GM19438 (cell line): ENCODE data around the gene MKLN1.
A peak's percentile ranks its signal among the peaks of the same experiment; 100 is the strongest.
"Not testable (repeated sequence)": the region's sequence is repeated elsewhere in the genome, so short reads cannot be mapped to it uniquely, and the experiment has no call there.

Experiments used
- ATAC-seq: cut with Tn5 transposase; IDR thresholded peaks from one replicate; pipeline ENCODE4 v1.9.1; 2021; ENCODE audit warnings: low read depth; ENCODE audit not compliant: unreplicated experiment

The MKLN1 gene

DNA sequence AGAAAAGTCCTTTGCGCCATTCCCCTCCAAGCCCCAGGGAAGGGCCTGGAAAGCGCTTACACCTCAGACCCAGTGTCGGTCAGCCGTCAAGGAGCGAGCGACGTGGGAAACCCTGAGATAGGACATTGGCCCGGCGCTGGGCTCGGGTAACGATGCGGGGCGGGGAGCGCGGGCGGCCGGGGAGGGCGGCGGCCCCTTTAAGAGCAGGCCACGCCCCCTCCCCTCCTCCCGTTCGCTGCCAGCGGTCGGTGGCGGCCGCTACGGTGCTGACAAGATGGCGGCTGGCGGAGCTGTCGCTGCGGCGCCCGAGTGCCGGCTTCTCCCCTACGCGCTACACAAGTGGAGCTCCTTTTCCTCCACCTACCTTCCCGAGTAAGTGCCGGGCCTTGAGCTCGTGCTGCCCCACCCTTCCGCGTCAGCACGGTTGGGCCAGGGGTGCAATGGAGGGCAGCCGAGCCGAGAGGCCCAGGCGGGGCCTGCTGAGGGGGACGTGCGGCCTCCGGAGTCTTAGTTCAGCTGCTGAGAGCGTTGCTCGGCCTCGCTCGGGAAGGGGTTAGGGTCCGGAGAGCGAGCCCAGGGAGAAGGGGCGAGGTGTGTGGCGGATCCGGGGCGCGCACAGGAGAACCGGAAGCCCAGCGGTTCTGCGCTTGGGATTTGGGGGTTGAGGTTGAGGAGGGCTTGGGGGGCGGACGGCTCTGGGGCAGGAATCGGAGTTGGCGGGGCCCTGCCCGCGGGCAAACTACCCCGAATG is at the start of gene MKLN1:
TSS of gene MKLN1 (plus strand) at position 251 of the 751 bp plus-strand sequence. CDS start at position 275, 24 bp downstream.
- peak; percentile 90 for ATAC-seq

DNA sequence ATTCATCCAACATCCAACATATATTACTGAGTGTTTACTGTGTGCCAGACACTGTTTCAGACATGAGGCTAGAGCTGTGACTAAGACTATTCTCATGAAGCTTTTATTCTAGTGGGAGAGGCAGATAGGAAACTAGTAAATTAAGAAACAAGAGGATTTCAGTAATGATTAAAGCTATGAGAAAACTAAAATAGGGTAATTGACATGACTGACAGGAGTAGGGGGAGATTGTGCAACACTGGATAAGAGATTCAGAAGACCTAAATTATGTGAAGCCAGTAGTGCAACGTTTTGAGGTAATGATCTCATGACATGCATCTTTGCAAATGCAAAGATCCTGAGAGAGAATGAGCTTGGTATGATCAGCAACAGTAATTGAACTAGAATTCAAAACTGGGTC is 48.6 kb upstream of the MKLN1 start:
- no peak for ATAC-seq

DNA sequence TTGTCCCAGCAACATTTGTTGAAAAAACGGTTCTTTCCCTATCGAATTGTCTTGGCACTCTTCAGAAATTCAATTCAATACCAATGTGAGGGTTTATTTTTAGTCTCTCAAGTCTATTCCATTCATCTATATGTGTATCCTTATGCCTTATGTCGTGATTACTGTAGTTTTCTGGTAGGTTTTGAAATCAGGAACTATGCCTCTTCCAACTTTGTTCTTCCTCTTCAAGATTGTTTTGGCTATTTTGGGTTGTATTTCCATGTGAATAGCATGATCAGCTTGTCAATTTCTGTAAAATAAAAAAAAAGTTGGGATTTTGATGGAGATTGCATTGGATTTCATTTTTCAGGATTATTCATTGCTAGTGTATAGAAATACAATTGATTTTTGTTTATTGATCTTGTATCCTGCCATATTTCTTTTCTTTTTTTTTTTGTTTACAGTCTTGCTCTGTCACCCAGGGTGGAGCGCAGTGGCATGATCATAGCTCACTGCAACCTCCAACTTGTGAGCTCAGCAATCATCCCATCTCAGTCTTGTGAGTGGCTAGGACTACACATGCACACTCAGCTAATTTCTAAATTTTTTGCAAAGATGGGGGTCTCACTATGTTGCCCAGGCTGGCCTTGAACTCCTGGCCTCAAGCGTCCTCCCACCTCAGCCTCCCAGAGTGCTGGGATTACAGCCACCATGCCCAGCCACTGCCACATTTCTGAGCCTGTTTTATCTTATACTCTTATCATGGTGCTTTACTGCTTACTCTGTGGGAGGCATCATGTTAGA is 46.2 kb upstream of the MKLN1 start:
- no peak for ATAC-seq

DNA sequence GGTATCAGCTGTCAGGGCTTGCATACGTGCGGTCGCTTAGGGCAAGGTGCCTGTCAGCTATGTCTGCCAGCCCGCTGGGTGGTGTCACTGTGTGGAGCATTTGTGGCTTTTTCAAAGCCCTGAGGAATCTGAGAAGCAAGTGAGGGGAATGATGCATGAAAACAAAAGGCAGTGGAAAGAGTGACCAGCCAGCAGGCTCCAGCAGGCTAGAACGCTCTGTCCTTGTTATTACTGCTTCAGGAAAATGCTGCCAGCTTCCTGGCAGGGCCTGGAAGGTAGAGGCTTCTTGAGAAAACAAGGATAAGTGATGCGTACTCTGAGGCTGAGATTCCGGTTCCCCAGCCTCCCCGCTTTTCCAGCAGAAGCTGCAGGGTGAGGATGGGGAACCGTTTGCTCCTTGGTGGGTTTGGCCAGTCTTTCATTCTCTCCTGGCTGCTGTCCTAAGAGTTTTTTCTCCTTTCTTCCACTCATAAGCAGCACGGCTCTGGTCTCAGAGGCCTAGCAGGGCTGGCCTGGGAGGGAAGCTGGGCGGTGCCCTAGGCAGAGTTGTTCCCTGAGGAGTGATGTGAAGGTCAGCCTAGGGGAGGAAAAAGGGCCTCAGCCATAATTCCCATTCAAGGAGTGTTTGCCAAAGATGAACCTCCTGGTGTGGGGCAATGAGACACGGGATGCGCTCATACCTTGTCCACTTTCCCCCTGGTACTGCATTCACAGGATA is 42.8 kb upstream of the MKLN1 start:
- ATAC-seq: no peak

DNA sequence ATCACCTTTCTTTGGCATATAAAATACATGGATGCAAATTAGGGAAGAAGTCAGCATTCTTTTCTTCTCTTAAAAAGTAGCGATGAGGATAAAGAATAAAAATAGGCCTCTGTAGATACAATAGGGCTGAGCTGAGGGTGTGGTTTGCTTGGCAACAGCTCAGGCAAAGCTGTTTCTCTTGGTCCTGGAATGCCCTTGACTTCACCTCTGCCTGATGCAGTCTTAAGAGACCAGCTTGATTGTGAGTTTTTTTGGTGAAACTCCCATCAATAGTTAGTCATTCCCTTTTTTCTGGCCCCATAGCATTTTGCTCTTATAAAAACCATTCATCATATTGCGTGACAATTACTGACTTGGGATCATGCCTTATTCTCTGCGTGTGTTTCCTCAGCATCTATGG is 42.1 kb upstream of the MKLN1 start:
- ATAC-seq: no peak

DNA sequence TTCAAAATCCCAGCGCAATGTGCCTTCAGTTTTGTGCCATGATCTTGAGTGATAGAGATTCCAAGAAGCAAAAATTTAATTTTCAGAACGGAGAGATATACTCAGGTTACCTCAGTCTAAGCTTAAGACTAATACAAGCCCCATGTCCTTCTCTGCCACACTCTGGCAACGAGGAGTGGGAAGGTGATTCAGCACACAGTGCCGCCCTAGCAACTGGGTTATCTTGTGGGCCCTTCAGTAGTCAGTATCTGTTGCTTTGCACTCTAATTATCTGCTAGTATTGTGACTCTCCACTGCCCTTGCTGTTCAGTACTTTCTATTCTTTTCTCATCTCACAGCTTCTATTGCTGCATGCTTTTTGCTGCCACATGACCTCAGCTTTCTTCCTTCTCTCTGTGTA is 39.2 kb upstream of the MKLN1 start:
- ATAC-seq: no peak

DNA sequence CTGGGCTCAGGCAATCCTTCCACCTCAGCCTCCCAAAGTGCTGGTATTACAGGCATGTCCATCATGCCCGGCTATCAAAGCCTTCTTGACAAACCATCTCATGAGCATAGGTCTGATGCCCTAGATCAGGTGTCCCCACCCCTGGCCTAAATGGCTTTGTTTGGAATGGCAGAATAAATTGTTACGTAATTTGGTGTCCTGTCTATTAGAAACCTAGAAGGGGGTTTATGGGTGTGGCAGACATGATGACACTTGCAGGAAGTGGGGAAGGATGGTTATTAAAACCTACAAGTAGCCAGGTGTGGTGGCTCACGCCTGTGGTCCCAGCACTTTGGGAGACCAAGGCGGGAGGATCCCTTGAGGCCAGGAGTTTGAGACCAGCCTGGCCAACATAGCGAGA is 38.6 kb upstream of the MKLN1 start:
- ATAC-seq: no peak

DNA sequence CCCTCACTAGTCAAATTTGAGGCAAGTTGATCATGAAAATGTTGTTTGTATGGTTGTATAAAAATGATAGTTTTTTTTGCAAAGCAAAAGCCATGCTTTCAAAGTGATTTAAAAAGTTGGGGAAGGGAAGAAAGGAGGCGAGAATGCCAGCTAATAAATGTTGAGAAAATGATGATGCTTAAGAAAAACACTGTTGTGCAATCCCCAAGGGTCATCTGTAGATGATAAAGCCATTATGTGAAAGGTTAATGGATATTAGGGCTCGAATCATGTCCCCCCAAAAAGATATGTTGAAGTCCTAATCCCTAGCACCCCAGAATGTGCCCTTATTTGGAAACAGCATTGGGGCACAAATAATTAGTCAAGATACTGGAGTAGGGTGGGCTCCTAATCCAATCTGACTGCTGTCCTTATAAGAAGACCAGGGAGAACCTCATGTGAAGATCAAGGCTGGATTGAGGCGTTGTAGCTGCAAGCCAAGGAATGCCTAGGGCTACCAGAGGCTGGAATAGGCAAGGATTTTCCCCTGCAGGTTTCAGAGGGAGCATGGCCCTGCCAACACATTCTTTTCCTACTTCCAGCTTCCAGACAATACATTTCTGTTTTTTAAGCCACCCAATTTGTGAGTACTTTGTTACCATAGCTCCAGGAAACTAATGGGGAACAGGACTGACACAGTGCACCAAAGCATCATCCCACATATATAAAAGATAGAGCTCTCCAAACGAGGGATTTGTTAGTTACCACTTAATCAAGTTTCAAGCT is 35.4 kb upstream of the MKLN1 start:
- ATAC-seq: no peak

DNA sequence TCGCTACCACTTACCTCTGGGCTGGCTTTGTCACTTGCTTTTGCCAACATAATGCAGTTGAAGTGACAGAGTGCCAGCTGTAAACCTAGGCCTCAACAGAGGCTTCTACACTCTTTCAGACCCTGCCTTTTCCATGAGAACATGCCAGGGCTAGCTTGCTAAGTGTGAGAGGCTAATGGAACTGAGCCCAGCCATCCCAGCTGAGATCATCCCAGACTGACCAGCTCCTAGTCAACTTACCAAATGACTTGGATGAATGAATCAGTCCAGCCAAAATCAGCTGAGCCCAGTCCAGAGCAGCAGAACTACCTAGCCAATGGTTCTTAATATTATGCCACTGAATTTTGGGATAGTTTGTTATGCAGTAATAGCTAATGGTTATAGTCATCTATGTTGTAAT is 34.7 kb upstream of the MKLN1 start:
- ATAC-seq: no peak

DNA sequence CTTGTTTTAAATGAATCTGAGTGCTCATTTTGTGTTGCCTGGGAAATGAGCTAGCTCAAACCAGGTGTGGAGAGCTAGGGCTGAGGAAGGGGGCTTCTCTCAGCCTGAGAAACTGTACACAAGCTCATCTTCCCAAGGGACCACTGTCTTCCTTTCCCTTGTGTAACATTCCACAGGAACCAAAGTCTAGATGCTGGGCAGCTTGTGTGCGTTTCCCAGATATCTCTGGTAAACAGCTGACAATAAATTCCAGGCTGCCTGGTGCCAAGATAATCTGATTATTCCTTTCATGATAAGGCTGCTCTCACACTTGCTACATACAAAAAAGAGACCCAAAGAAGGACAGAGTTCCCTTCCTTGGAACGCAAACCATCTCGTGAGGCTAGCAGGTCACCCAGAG is 33.1 kb upstream of the MKLN1 start:
- no peak for ATAC-seq

DNA sequence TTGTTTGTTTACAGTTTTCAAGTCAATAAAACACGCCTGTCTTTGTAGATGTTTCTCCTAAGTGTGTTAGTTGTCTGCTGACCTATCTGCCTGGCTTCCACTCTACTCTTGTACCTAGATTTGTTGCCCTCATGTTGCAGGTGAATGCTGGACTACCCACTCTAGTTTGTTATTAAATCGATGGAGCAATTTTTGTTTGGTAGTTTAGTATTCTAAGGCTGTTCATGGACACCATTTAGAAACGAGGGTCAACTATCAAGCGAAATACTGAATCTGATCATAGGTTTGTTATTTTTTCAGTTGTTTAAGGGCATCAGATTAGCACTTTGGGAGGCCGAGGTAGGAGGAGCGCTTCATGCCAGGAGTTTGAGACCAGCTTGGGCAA is 29.1 kb upstream of the MKLN1 start:
- no peak for ATAC-seq

DNA sequence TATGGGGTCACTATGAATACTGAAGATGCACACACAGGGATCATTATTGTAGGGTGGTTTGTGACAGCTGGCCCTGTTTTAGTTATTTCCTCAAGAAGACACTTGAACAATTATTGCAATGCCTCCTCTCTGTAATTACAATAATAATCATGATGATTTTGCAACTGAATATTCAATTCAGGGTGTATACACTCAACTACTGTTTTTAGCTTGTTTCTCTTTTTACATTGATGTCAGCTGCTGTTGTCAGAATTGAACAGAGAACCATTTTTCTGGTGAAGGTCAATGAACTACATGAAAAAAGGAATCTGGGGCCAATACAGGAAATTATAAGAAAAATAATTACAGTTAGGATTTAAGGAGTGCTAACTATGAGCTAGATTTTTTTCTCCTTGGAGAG is 28.6 kb upstream of the MKLN1 start:
- no peak for ATAC-seq

DNA sequence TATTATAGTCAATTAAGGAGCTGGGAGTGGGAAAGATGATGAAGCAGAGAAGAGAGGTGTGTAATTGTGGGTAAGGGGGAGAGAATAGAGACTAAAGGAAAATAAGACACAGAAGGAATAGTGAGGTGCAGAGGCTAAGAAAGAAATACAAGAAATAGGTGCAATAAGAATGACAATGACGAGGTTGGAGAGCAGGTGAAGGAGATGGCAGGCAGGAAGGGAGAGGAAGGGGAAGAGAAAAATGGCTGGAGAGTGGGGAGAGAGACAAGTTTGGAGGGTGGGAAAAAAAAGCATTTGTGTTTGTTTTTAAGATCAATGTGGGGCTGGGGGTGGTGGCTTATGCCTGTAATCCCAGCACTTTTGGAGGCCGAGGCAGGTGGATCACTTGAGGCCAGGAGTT is 27.6 kb upstream of the MKLN1 start:
- no peak for ATAC-seq

DNA sequence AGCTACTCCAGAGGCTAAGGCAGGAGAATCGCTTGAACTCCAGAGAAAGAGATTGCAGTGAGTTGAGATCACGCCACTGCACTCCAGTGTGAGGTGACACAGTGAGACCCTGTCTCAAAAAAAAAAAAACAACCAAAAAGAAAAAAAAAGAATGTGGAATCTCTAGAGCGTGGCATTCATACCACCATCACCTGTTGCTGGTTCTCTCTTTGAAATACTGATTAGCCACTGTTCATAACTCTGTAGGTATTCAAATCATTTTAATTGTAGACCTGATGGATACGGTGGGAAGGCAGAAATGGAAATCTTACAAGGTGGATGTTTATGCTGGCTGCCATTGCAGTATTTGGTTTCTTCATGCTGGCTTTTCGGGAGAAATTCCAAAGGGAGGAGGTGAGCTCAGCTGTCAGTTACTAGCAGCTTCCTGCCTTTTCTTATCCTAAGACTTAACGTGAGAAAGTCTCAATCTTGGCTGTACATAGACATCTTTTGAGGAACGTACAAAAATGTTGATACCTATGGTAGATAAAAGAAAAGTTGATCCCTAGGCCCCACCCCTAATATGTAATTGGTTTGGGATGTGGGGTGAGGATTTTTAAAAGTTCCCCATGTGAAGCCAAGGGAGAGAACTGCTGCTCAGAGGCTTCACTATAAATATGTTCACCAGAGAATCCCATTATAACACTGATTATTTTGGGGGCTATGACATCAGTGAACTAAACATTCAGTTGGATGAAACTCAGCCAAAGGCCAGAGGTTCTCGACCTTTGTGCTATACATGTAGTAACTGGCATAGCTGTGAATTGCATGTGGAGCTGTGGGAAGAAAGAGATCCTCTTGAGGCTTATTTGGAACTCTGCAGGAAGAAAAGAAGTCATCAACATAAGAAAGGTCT is 26.9 kb upstream of the MKLN1 start:
- ATAC-seq: no peak

DNA sequence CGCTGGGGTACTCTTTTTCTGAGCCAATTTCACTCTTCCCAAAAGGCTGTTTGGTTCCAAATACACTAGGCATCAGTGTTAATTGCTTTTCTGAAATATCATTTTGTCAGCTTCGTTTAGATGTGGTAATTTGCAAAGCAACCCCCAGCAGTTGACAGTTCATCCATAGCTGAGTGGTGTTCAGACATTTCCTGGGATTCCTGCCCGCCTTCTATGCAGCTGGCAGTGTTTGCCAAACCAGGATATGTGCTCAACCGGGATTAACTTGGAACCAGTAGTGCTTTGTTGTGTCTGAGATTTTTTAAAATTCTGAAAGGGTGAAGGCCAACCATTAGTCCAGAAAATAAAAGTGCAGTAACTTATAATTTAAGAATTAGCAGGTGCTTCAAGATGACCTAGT is 25.2 kb upstream of the MKLN1 start:
- ATAC-seq: no peak

DNA sequence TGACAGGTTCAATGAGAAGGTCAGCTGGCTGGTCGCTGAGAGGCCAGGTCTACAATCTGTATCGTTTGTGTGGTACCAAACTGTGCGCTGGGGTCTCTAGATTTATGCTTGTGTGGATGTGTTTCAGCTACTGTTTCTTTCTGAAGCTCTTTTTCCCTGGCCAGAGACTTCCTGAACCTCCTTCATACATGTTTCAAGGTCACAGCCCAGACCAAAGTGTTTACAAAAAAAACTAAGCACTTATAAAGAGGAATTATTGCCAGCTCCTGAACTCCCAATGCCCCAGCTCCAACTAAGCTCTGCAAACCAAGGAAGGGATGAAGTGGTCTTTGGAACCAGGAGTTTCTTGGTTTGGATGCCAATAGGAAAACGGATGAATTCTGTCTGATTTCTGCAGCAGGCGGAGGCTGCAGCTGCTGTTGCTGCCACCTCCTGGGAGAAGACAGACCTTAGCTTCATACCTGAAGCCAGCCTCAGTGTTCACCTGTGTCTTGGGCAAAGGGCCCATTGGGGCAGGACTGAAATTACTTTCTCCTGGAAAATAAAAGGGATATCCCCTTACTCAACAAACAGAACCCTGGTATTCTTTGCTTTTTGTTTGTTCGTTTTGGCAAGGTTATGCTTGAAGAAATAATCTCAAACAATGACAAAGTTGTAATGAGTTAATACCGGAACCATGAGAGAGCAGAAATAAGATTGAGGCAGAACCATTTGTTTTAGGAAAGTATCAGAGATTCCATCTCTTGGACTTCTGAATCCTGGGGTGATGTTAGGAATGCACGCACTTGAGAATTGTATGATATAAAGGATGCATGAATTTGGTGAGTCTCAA is 24.6 kb upstream of the MKLN1 start:
- ATAC-seq: no peak

DNA sequence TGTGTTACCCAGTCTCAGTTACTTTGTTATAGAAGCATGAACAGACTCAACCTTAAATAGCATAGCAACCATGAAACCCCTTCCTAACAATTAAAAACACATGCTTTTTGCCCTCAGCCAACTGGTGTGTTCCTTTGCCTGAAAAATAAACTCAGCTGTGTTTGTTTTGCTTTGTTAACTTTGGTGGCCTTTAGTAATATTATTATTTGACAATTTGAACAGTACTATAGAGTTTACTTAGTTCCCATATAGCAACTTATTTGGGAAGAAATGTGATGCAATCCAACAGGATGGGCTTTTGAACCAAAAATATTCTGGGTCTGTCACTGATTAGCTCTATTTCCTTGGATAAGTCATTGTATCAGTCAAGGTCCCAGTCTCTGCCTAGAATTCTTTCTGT is 22.5 kb upstream of the MKLN1 start:
- no peak for ATAC-seq

DNA sequence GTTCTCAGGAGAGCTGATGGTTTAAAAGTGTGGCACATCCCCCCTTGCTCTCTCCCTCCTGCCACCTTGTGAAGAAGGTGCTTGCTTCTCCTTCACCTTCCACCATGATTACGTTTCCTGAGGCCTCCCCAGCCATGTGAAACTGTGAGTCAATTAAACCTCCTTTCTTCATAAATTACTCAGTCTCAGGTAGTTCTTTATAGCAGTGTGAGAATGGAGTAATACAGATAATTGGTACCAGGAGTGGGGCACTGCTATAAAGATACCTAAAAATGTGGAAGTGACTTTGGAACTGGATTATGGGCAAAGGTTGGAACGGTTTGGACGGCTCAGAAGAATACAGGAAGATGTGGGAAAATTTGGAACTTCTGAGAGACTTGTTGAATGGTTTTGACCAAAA is 21.6 kb upstream of the MKLN1 start:
- not testable (repeated sequence) for ATAC-seq

DNA sequence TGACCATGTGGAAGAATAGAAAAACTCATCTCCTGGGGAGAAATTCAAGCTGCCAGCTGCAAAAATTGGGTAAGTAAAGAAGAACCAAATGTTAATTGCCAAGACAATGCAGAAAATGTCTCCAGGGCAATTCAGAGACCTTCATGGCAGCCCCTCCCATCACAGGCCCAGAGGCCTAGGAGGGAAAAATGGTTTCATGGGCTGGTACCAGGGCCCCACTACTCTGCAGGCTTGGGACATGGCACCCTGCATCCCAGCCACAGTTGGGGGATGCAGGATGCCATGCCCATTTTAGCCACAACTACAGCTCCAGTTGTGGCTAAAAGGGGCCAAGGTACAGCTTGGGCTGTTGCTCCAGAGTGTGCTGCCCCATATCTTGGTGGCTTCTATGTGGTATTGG is 20.9 kb upstream of the MKLN1 start:
- no peak for ATAC-seq
